ENCODE results near the gene CNGB1.

The CNGB1 gene

DNA sequence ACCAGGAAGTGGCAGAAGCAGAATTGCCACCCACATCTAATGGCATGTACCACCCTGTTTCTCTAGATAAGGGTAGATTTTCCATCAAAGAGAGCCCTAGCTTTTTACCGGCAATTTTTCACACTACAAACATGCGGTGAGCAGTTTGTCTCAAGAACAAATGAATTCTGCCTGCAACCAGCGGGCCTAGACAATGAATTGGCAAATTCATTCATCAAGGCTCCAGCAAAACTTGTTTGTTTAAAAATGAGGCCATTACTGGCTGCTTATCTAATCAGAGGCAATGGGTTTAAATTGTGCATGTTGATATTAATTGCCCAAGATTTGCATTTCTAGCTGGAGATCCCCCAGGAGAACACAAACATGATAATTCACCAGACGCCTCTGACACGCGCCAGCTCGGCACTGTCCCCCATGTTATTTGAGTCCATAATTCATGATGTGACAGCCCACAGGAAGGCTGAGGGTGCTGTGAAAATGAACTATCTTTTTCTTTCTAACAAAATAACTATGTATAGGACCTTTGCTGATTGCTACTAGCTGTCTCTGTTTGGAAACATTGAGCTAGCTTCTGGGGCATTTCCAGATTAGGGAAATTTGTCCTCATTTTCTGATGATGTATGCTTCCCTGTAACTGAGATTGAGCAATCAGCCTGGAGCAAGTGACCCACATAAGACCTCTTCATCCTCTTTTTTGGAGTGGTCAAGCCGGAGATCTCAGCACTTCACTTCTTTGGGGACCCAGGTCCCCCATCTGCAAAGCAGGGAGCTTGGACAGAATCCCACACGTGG, 80.8 kb downstream of the CNGB1 start:
- TF ChIP-seq, protein P1, sequence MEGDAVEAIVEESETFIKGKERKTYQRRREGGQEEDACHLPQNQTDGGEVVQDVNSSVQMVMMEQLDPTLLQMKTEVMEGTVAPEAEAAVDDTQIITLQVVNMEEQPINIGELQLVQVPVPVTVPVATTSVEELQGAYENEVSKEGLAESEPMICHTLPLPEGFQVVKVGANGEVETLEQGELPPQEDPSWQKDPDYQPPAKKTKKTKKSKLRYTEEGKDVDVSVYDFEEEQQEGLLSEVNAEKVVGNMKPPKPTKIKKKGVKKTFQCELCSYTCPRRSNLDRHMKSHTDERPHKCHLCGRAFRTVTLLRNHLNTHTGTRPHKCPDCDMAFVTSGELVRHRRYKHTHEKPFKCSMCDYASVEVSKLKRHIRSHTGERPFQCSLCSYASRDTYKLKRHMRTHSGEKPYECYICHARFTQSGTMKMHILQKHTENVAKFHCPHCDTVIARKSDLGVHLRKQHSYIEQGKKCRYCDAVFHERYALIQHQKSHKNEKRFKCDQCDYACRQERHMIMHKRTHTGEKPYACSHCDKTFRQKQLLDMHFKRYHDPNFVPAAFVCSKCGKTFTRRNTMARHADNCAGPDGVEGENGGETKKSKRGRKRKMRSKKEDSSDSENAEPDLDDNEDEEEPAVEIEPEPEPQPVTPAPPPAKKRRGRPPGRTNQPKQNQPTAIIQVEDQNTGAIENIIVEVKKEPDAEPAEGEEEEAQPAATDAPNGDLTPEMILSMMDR (IDR thresholded peaks at IDR 0.05; ENCODE audit: low read depth, low read length, missing control alignments) = no peak
- in situ Hi-C loops (cut with HindIII; ENCODE audit: low pct_ligation_motif_present, low sequenced_read_pairs) = no loop called here
- no peaks in the 10 kb centered on the region for H3K27me3 ChIP-seq (replicated peaks)
- no peak for DNase-seq
- no peak overlapping the region for H3K27ac ChIP-seq
- no peak overlapping the region for H3K4me3 ChIP-seq (ENCODE audit: low read depth, low read length)
- no peaks in the 10 kb centered on the region for H3K36me3 ChIP-seq (replicated peaks)

DNA sequence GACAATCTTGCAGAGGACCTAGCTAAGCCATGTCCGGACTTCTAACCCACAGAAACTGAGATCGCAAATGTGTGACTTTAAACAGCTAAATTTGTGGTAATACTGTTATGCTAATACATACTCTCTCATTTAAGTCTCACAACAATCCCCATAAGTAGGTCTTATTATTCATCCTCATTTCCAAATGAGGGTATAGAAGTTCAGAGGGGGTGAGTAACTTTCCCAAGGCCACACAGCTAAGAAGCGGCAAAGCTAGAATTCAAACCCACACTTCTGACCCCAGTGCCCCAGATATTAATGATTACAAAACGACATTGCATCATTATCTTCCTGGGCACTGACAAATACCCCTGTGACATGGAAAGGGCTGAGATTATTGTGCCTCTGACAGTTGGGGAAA, 81.4 kb downstream of the CNGB1 start:
- no peak overlapping the region for H3K27ac ChIP-seq
- H3K36me3 ChIP-seq (replicated peaks) = no peaks in the 10 kb centered on the region
- no peak for DNase-seq
- in situ Hi-C loops (cut with HindIII; ENCODE audit: low pct_ligation_motif_present, low sequenced_read_pairs) = no loop called here
- H3K4me3 ChIP-seq (ENCODE audit: low read depth, low read length) = no peak overlapping the region
- H3K27me3 ChIP-seq (replicated peaks) = no peaks in the 10 kb centered on the region
- TF ChIP-seq, protein P1 (IDR thresholded peaks at IDR 0.05; ENCODE audit: low read depth, low read length, missing control alignments) = no peak

DNA sequence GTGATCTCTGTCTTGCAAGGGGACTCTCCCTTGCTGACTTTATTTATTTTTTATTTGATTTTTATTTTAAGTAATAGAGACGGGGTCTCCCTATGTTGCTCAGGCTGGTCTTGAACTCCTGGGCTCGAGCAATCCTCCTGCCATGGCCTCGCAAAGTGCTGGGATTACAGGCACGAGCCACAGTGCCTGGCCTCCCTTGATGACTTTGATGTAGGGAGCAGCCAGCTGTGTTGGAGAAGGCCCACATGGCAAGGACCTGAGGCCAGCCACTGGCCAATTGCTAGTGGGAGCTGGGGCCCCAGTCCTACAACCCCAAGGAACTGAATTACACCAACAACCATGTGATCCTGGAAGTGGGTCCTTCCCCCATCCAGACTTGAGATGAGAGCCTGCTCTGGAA, 81.8 kb downstream of the CNGB1 start:
- no peaks in the 10 kb centered on the region for H3K27me3 ChIP-seq (replicated peaks)
- in situ Hi-C loops (cut with HindIII; ENCODE audit: low pct_ligation_motif_present, low sequenced_read_pairs) = no loop called here
- TF ChIP-seq, protein P1 (IDR thresholded peaks at IDR 0.05; ENCODE audit: low read depth, low read length, missing control alignments) = no peak
- no peak for DNase-seq
- H3K27ac ChIP-seq = no peak overlapping the region
- H3K36me3 ChIP-seq (replicated peaks) = no peaks in the 10 kb centered on the region
- H3K4me3 ChIP-seq (ENCODE audit: low read depth, low read length) = no peak overlapping the region

DNA sequence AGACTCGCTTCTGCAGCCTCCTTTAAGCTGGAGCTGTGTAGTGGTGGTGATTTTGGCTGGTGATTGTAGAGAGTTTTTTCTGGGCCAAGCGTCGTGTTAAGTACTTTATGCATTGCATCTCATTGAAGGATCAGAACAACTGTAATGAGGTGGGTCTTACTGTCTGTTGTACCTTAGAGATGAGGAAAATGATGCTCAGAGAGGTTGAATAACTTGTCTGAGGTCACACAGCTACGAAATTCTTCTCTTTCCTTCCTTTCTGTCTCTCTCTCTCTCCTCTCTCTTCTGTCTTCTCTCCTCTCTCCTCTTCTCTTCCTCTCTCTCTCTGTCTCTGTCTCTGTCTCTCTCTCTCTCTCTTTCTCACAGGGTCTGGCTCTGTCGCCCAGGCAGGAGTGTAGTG, 82.8 kb downstream of the CNGB1 start:
- no peak overlapping the region for H3K27ac ChIP-seq
- no peak overlapping the region for H3K4me3 ChIP-seq (ENCODE audit: low read depth, low read length)
- in situ Hi-C loops (cut with HindIII; ENCODE audit: low pct_ligation_motif_present, low sequenced_read_pairs) = no loop called here
- peaks cover 7% of the 10 kb centered on the region for H3K27me3 ChIP-seq (replicated peaks)
- no peaks in the 10 kb centered on the region for H3K36me3 ChIP-seq (replicated peaks)
- TF ChIP-seq, protein P1 (IDR thresholded peaks at IDR 0.05; ENCODE audit: low read depth, low read length, missing control alignments) = no peak
- no peak for DNase-seq

DNA sequence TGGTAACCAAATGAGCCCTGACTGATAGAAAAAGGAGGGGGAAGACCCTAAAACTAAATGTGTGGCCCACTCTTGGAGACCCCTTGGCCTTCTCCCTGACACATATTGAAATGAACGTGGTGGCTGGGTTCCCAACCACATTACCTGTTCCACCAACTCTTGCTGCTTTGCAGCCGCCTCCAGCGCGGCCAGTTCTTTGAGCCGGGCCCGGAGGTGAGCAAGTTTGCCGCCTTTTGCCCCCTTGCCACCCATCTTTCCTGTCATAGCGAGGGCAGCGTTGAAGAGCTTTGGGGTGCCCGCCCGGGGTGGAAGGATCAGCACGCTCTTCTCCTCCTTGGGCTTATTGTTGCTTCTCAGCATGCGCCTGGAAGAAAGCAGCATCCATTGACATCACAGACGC, 83.2 kb downstream of the CNGB1 start:
- H3K36me3 ChIP-seq (replicated peaks) = no peaks in the 10 kb centered on the region
- in situ Hi-C loops (cut with HindIII; ENCODE audit: low pct_ligation_motif_present, low sequenced_read_pairs) = no loop called here
- no peak overlapping the region for H3K4me3 ChIP-seq (ENCODE audit: low read depth, low read length)
- peaks cover 7% of the 10 kb centered on the region for H3K27me3 ChIP-seq (replicated peaks)
- TF ChIP-seq, protein P1 (IDR thresholded peaks at IDR 0.05; ENCODE audit: low read depth, low read length, missing control alignments) = no peak
- DNase-seq = no peak
- H3K27ac ChIP-seq = no peak overlapping the region

DNA sequence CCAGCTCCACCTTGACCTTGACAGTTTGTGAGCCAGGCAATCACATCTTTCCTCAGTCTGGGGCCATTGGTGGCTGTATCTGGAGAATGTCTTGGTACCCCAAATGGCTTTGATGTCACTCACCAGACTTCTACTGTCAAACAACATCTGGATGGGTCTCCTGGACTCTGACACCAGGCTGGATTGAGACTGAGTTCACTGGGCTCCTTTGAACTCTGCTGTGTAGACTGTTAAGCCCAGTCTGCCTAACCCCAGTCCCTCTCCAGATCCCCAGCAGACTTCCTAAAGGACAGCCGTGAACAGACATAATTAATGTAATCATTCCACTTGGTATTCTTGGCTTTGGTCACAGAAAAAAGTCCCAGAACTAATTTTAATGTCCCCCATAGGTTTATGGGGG, 84.5 kb downstream of the CNGB1 start:
- TF ChIP-seq, protein P1 (IDR thresholded peaks at IDR 0.05; ENCODE audit: low read depth, low read length, missing control alignments) = no peak
- Histone ChIP-seq H3K4me3 (ENCODE audit: low read depth, low read length) (no peak overlapping the region), H3K27me3 (replicated peaks) (peaks cover 7% of the 10 kb centered on the region), H3K27ac (no peak overlapping the region), H3K36me3 (replicated peaks) (no peaks in the 10 kb centered on the region)
- in situ Hi-C loops (cut with HindIII; ENCODE audit: low pct_ligation_motif_present, low sequenced_read_pairs) = no loop called here
- DNase-seq = no peak

Data from brain microvascular endothelial cell (primary cell).